ENCODE measurements around the gene CDK5RAP3. TPM values are rescaled to one million over a fixed set of nuclear protein-coding genes. Genes with fewer than 3 reads are reported as not detected.
"Not testable (repeated sequence)": the region's sequence is repeated elsewhere in the genome, so short reads cannot be mapped to it uniquely, and the experiment has no call there.

Gene CDK5RAP3
- total and polyA plus RNA-seq, 5 donors: 54.3 to 66.8 (median 64.9) TPM

DNA sequence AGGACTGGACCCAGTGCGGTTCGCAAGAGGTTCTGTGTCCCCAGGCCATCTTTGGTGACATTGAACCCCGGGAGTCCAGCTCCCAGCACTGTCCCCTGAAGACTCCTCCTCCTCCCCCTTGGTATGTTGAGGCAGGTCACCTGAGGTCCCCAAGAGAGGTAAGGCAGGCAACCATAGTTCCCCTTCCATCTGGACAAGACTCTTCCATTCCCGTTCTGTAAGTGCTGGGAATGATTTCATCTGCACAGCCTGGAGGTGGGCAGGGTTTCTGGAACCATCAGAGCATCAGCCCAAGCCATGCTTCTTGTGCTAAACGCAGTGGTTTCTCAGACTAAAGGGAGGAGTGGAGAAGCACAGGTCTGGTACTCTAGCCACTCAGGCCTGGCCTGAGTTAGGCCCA, 41.7 kb downstream of the CDK5RAP3 start:
- ATAC-seq (no peak), DNase-seq (no peak)
- intact Hi-C loops (cut with DNase I): no loop called here
- no peaks in the 10 kb centered on the region for H3K27me3 ChIP-seq (ENCODE audit: control insufficient read depth, insufficient read depth)
- H3K27ac ChIP-seq (ENCODE audit: low read length): no peak overlapping the region
- H3K4me1 ChIP-seq (ENCODE audit: control insufficient read depth, insufficient read depth, low read length): no peaks in the 10 kb centered on the region
- H3K9me3 ChIP-seq (ENCODE audit: control insufficient read depth, low read length): no peaks in the 10 kb centered on the region
- no peak overlapping the region for H3K4me3 ChIP-seq (ENCODE audit: low read length)
- WGBS: 36% methylated on average over 5 of the region's 5 CpGs

GRCh38 chr17:48013876-48014594, 43.1 kb downstream of the CDK5RAP3 start:
- Histone ChIP-seq H3K27me3 (ENCODE audit: control insufficient read depth, insufficient read depth) (no peaks in the 10 kb centered on the region), H3K4me3 (ENCODE audit: low read length) (no peak overlapping the region), H3K9me3 (ENCODE audit: control insufficient read depth, low read length) (no peaks in the 10 kb centered on the region), H3K27ac (ENCODE audit: low read length) (no peak overlapping the region), H3K4me1 (ENCODE audit: control insufficient read depth, insufficient read depth, low read length) (no peaks in the 10 kb centered on the region)
- ATAC-seq (no peak), DNase-seq (no peak)
- intact Hi-C loops (cut with DNase I): no loop called here
- 73% methylated on average over 6 of the region's 6 CpGs for WGBS

DNA sequence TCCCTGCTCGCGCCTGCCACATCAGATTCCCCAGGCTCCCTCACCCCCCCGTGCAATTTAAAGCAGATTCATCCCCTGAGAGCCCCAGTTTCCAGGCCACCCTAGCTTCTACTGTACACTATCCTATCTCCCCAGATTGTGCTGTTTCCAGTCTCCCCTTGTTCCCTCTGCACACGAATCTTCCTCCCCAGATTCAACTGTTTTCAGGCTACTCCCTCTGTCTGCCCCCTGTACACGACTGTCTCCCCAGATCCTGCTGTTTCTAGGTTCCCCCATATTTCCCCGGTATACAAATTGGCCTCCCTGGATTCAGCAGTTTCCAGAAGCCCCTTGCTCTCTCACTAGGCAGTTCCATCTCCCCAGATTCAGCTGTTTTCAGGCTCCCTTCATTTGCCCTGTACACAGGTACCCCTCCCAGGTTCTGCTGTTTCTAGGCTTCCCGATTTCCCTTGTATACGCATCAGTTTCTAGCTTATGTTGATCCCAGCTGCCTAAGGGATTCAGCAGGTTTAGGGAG, 43.7 kb downstream of the CDK5RAP3 start:
- WGBS: 60% methylated on average over 8 of the region's 8 CpGs
- DNase-seq: no peak
- Histone ChIP-seq H3K27me3 (ENCODE audit: control insufficient read depth, insufficient read depth) (no peaks in the 10 kb centered on the region), H3K9me3 (ENCODE audit: control insufficient read depth, low read length) (no peaks in the 10 kb centered on the region), H3K4me3 (ENCODE audit: low read length) (no peak overlapping the region), H3K4me1 (ENCODE audit: control insufficient read depth, insufficient read depth, low read length) (no peaks in the 10 kb centered on the region), H3K27ac (ENCODE audit: low read length) (no peak overlapping the region)
- intact Hi-C loops (cut with DNase I): loop anchor here in 1 of 4 donors (5.0 kb wide), 1 partner anchor 172 kb away; the partner anchor contains the start of gene SCRN2
- ATAC-seq: no peak

DNA sequence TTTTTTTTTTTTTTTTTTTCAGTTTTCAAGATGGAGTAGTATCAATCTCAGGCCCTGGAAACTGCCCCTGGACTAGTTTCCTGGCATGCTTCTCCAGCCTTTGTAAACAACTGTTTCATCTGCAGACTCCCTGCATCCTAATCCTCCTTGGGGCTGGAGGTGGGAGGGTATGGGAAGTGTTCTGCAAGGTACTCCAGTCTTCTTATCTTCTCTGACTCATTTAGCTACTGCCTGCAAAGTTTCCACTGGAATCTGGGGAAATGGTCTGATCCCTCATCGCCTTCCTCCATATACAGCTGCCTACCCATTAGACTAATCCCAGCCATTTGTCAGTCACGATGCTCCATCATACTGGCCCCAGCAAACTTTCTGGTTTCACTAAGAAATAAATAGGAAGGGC, 45.2 kb downstream of the CDK5RAP3 start:
- Histone ChIP-seq H3K27me3 (ENCODE audit: control insufficient read depth, insufficient read depth) (no peaks in the 10 kb centered on the region), H3K4me3 (ENCODE audit: low read length) (no peak overlapping the region), H3K27ac (ENCODE audit: low read length) (no peak overlapping the region), H3K4me1 (ENCODE audit: control insufficient read depth, insufficient read depth, low read length) (no peaks in the 10 kb centered on the region), H3K9me3 (ENCODE audit: control insufficient read depth, low read length) (no peaks in the 10 kb centered on the region)
- WGBS: 69% methylated on average over 2 of the region's 2 CpGs
- intact Hi-C loops (cut with DNase I): loop anchor here in 1 of 4 donors (2.0 to 5.0 kb wide), 2 partner anchors 37 to 174 kb away; partner anchors contain the start of gene SCRN2
- ATAC-seq (no peak), DNase-seq (no peak)

- intact Hi-C loops (cut with DNase I): loop anchor here in 3 of 4 donors (2.0 to 5.0 kb wide), 2 partner anchors 39 to 175 kb away; partner anchors contain the start of gene SCRN2 (in 1 of the 3)
- H3K4me1 ChIP-seq (ENCODE audit: control insufficient read depth, insufficient read depth, low read length); H3K27me3 ChIP-seq (ENCODE audit: control insufficient read depth, insufficient read depth); H3K27ac ChIP-seq (ENCODE audit: low read length); H3K4me3 ChIP-seq (ENCODE audit: low read length); ATAC-seq; H3K9me3 ChIP-seq (ENCODE audit: control insufficient read depth, low read length); DNase-seq: not testable (repeated sequence)
- 86% methylated on average over 4 of the region's 4 CpGs for WGBS
Observed at GRCh38 chr17:48017817-48018158, 46.9 kb downstream of the CDK5RAP3 start.

GRCh38 chr17:48021934-48022333, 51.0 kb downstream of the CDK5RAP3 start:
- H3K27ac ChIP-seq (ENCODE audit: low read length): no peak overlapping the region
- intact Hi-C loops (cut with DNase I): loop anchor here in 2 of 4 donors (10.0 kb wide), 2 partner anchors 83 to 593 kb away; partner anchors contain the start of genes CBX1 (in 1 of the 2), HOXB7 (in 1 of the 2), HOXB8 (in 1 of the 2) and SNX11 (in 1 of the 2)
- no peaks in the 10 kb centered on the region for H3K27me3 ChIP-seq (ENCODE audit: control insufficient read depth, insufficient read depth)
- WGBS: 59% methylated on average over 5 of the region's 5 CpGs
- peaks cover 6% of the 10 kb centered on the region for H3K4me1 ChIP-seq (ENCODE audit: control insufficient read depth, insufficient read depth, low read length)
- DNase-seq: no peak
- ATAC-seq: no peak
- no peaks in the 10 kb centered on the region for H3K9me3 ChIP-seq (ENCODE audit: control insufficient read depth, low read length)
- H3K4me3 ChIP-seq (ENCODE audit: low read length): no peak overlapping the region

- no peak overlapping the region for H3K27ac ChIP-seq (ENCODE audit: low read length)
- peaks cover 6% of the 10 kb centered on the region for H3K4me1 ChIP-seq (ENCODE audit: control insufficient read depth, insufficient read depth, low read length)
- intact Hi-C loops (cut with DNase I): loop anchor here in 2 of 4 donors (10.0 kb wide), 2 partner anchors 82 to 592 kb away; partner anchors contain the start of genes CBX1 (in 1 of the 2), HOXB7 (in 1 of the 2), HOXB8 (in 1 of the 2) and SNX11 (in 1 of the 2)
Observed at GRCh38 chr17:48022901-48023300, 52.0 kb downstream of the CDK5RAP3 start.

DNA sequence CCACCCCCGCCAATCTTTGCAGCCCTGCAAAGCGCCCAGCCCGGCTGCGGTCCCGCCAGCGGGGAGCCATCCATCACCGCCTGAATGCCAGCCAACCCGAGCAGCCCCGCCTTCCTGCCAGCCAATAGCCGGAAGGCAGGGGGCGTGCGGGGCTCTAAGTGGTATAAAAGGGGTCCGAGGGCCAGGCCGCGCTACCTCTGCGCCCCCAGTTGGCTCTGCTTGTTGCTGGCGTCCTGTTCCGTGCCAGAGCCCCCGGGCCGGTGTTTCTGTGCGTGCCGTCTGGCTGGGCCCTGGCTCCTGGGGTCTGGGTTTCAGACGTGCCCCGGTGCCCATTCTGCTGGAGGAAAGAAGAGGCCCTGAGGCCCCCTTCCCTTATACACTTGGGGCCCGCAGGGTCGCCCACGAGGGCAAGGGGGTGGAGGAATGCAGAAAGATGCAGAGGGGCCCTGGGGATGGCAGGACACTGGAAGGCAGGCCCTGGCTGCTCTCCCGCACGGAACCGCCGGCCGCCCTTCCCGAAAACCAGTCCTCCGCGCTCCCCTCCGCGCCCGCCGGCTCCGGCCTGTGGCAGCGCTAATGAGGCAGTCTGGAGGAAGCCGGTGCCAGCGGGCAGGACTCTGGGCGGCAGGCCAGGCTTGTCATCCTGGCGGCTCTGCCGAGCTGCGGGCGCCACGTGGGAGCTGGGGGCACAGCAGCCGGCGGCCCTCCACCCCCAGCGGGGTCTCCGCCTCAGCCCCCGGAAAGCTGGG, 52.7 kb downstream of the CDK5RAP3 start:
- under 1% methylated on average over 54 of the region's 54 CpGs for WGBS
- H3K27ac ChIP-seq (ENCODE audit: low read length): peak overlapping the region; percentile 48
- no peaks in the 10 kb centered on the region for H3K27me3 ChIP-seq (ENCODE audit: control insufficient read depth, insufficient read depth)
- intact Hi-C loops (cut with DNase I): loop anchor here in 3 of 4 donors (2.0 to 10.0 kb wide), 3 partner anchors 81 to 591 kb away; partner anchors contain the start of genes CBX1 (in 1 of the 3), HOXB7 (in 1 of the 3), HOXB8 (in 1 of the 3) and SNX11 (in 1 of the 3)
- DNase-seq: peak; percentile 84 to 95 (median 94)
- peaks cover 6% of the 10 kb centered on the region for H3K4me1 ChIP-seq (ENCODE audit: control insufficient read depth, insufficient read depth, low read length)
- peak; percentile 52 to 60 for ATAC-seq
- H3K9me3 ChIP-seq (ENCODE audit: control insufficient read depth, low read length): no peaks in the 10 kb centered on the region
- H3K4me3 ChIP-seq (ENCODE audit: low read length): peak overlapping the region; percentile 13

More at GRCh38 chr17:48022901-48023300, 52.0 kb downstream of the CDK5RAP3 start:
- 60% methylated on average over 6 of the region's 6 CpGs for WGBS
- Histone ChIP-seq H3K27me3 (ENCODE audit: control insufficient read depth, insufficient read depth) (no peaks in the 10 kb centered on the region), H3K9me3 (ENCODE audit: control insufficient read depth, low read length) (no peaks in the 10 kb centered on the region), H3K4me3 (ENCODE audit: low read length) (no peak overlapping the region)
- DNase-seq (no peak), ATAC-seq (no peak)

DNA sequence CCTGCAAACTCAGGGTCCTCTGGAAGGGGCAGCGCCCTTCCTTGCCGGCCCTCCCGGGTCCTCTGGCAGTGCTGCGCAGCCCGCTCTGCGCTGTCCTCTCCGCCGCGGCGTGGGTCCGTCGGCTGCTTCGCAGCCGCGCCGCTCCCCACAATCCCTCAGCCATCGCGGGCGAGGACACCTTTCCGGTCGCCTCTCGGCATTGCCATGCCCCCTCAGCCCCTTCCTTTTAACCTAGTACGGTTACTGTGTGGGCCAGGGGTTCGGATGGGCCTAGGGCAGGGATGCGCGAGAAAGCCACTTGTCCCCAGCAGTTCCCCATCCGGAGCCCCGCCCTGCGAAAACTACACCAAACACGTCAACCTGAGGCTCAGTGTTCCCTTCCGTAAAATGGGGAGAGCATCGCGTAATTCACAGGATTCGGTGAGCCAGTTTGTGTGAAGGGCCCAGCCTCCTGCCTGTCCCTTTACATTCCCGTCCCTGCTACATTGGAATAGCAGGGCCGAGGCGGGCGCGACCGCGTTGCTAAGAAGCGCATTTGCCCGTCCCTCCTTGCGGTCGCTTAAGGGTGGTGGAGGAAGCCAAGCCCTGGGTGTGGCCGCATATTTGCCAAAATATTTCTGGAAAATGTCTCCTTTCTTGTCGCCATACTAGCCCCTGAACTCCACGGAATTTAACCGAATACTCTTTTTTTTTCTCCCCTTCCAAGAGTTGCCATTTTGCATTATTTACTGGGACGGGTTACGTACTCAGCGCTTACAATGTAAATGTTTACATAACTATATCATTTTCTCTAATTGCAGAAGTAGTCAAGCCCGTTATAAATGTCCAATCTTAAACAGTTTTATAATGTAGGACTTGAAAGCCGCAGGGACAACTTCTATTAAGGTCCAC, 53.5 kb downstream of the CDK5RAP3 start:
- ATAC-seq (peak; percentile 12 to 36), DNase-seq (peak; percentile 69 to 88 (median 82))
- H3K27me3 ChIP-seq (ENCODE audit: control insufficient read depth, insufficient read depth): no peaks in the 10 kb centered on the region
- intact Hi-C loops (cut with DNase I): loop anchor here in 3 of 4 donors (2.0 to 10.0 kb wide), 6 partner anchors 48 to 590 kb away; partner anchors contain the start of genes CBX1 (in 1 of the 3), HOXB7 (in 1 of the 3), HOXB8 (in 1 of the 3) and SNX11 (in 1 of the 3)
- peak overlapping the region; percentile 13 for H3K4me3 ChIP-seq (ENCODE audit: low read length)
- peak overlapping the region; percentile 2 for H3K27ac ChIP-seq (ENCODE audit: low read length)
- peaks cover 6% of the 10 kb centered on the region for H3K4me1 ChIP-seq (ENCODE audit: control insufficient read depth, insufficient read depth, low read length)
- H3K9me3 ChIP-seq (ENCODE audit: control insufficient read depth, low read length): no peaks in the 10 kb centered on the region
- WGBS: under 1% methylated on average over 54 of the region's 54 CpGs

Measured in right cardiac atrium (tissue), 5 donors.